ENCODE data around the gene AIRE. TPM values are rescaled to one million over a fixed set of nuclear protein-coding genes. Genes with fewer than 3 reads are reported as not detected.
"Not testable (repeated sequence)": the region's sequence is repeated elsewhere in the genome, so short reads cannot be mapped to it uniquely, and the experiment has no call there.

AIRE gene
- not detected in 2 replicates for total RNA-seq

DNA sequence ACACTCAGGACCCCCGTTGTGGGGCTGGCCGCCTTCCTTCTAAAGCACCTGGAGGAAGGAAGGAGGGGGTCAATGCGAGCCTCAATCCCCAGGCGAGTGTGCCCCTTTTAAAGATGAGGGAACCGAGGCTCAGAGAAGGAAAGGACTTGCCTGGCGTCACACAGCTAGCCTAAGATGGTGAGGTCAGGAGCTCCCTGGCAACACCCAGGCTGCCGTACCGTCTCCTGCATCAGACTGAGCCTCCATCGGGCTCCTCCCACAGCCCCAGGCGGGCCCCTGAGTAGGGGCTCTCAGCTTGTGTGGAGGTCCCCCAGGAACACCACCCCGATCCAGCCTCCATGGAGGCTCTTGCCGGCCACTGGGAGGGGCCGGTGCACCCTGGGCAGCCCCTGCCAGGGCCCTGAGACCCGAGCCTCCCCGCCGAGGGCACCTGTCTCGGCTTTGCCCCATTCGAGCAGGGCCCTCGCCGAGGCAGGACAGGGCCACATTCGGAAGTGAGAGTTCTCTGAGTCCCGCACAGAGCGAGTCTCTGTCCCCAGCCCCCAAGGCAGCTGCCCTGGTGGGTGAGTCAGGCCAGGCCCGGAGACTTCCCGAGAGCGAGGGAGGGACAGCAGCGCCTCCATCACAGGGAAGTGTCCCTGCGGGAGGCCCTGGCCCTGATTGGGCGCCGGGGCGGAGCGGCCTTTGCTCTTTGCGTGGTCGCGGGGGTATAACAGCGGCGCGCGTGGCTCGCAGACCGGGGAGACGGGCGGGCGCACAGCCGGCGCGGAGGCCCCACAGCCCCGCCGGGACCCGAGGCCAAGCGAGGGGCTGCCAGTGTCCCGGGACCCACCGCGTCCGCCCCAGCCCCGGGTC is at the start of gene AIRE:
TSS of gene AIRE (plus strand) at position 739 of the 855 bp plus-strand sequence. CDS start 131 bp downstream, outside the sequence.
- Mint-ChIP-seq H3K4me3 (no peak within 1 kb of the TSS), H3K4me1 (ENCODE audit: low read depth) (peaks cover 4% of the 10 kb centered on the region), H3K9me3 (no peaks in the 10 kb centered on the region), H3K36me3 (ENCODE audit: low read depth) (no peaks in the 10 kb centered on the region), H3K27me3 (ENCODE audit: insufficient read depth) (peaks cover 5% of the 10 kb centered on the region), H3K27ac (no peak within 1 kb of the TSS)
- intact Hi-C loops (cut with micrococcal nuclease), result no loop called here
- no peak for DNase-seq (ENCODE audit: low spot score)

DNA sequence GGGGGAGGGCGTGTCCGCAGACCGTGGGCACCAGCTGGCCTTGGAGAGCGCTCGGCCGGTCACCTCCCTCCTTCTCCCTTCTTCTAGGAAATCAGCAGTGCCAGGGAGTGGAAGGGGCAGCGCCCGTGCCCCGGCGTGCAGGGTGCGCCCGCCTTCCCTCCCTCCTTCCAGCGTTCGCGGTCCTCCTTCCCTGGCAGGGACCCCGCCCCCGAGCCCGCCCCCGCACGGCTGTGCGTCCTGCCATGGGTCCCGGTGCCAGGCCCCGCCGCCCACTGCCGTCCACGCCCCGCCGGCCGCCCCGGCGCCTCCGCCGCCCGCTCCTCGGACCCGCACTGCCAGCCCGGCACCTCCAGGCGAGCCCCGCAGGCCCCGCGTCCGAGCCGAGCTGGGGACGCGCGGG is 45.3 kb upstream of the AIRE start:
- H3K27me3 Mint-ChIP-seq (ENCODE audit: insufficient read depth); H3K9me3 Mint-ChIP-seq; H3K4me1 Mint-ChIP-seq (ENCODE audit: low read depth); H3K36me3 Mint-ChIP-seq (ENCODE audit: low read depth); intact Hi-C loops (cut with micrococcal nuclease); H3K4me3 Mint-ChIP-seq; DNase-seq (ENCODE audit: low spot score); H3K27ac Mint-ChIP-seq: not testable (repeated sequence)

- H3K9me3 Mint-ChIP-seq; intact Hi-C loops (cut with micrococcal nuclease); H3K27ac Mint-ChIP-seq; H3K4me3 Mint-ChIP-seq; H3K36me3 Mint-ChIP-seq (ENCODE audit: low read depth); H3K4me1 Mint-ChIP-seq (ENCODE audit: low read depth); H3K27me3 Mint-ChIP-seq (ENCODE audit: insufficient read depth); DNase-seq (ENCODE audit: low spot score): not testable (repeated sequence)
Observed at GRCh38 chr21:44240842-44241241, 44.8 kb upstream of the AIRE start, which contains the start of gene ICOSLG. TSS of gene ICOSLG (minus strand) at chr21:44240943. CDS start at chr21:44240817, 126 bp downstream.

DNA sequence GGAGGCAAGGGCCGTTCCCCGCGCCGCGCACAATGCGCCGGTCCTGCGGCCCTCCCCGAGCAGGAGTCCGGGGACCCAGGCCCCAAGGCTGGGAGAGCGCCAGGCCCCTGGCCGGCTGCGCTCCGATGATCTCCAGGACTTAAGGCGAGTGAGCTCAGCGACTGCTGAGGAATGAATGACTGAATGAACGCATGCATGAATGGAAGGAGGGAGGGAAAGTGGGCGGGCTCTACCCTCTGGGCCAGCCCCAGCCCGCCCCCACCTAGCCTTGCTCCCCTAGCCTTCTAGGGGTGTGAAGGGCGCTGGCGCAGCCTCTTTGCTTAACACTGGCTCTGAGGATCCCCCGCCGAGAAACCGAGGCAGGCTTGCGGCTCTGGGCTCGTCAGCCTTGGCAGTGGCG is 44.4 kb upstream of the AIRE start:
- intact Hi-C loops (cut with micrococcal nuclease), result not testable (repeated sequence)

DNA sequence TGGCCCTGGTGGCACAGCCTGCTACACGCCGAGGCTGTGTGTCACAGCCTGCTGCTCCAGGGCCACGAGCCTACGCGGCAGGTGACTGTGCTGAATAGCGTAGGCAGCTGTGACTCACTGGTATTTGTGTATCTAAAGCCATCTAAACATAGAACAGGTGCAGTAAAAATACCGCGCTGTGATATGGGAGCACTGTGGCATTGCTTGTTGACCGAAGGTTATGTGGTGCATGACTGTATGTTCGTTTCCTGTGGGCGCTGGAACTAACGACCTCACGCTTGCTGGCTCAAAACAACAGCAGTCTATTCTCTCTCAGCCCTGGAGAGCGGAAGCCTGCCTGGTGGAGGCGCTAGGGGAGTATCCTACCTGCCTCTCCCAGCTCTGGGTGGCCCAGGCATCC is 41.7 kb upstream of the AIRE start:
- H3K9me3 Mint-ChIP-seq; H3K27me3 Mint-ChIP-seq (ENCODE audit: insufficient read depth); DNase-seq (ENCODE audit: low spot score); intact Hi-C loops (cut with micrococcal nuclease); H3K4me1 Mint-ChIP-seq (ENCODE audit: low read depth); H3K27ac Mint-ChIP-seq; H3K4me3 Mint-ChIP-seq; H3K36me3 Mint-ChIP-seq (ENCODE audit: low read depth): not testable (repeated sequence)

More for the DNA sequence above, 44.4 kb upstream of the AIRE start:
- not testable (repeated sequence) for H3K4me3 Mint-ChIP-seq; H3K27ac Mint-ChIP-seq; DNase-seq (ENCODE audit: low spot score); H3K27me3 Mint-ChIP-seq (ENCODE audit: insufficient read depth); H3K36me3 Mint-ChIP-seq (ENCODE audit: low read depth); H3K4me1 Mint-ChIP-seq (ENCODE audit: low read depth); H3K9me3 Mint-ChIP-seq

DNA sequence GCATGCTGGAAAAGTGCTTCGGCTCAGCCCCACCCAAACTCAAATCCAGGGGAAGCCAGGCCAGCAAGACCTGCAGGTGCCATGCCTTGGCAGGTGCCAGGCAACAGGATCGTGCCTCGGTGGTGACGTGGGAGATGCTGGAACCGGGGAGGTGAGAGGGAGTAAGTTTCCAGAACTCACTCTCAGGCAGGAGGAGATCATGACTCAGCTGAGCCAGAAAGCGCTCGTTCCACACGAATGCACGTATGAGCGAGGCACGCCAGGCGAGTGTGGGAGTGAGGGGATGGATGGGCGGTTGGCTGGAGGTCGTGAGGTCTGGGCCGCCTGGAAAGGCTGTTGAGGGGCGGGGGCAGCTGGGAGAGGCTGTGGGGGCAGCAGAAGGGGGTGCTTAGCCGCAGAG is 37.8 kb upstream of the AIRE start:
- H3K9me3 Mint-ChIP-seq; H3K4me1 Mint-ChIP-seq (ENCODE audit: low read depth); intact Hi-C loops (cut with micrococcal nuclease); H3K4me3 Mint-ChIP-seq; DNase-seq (ENCODE audit: low spot score); H3K27ac Mint-ChIP-seq; H3K36me3 Mint-ChIP-seq (ENCODE audit: low read depth); H3K27me3 Mint-ChIP-seq (ENCODE audit: insufficient read depth): not testable (repeated sequence)

DNA sequence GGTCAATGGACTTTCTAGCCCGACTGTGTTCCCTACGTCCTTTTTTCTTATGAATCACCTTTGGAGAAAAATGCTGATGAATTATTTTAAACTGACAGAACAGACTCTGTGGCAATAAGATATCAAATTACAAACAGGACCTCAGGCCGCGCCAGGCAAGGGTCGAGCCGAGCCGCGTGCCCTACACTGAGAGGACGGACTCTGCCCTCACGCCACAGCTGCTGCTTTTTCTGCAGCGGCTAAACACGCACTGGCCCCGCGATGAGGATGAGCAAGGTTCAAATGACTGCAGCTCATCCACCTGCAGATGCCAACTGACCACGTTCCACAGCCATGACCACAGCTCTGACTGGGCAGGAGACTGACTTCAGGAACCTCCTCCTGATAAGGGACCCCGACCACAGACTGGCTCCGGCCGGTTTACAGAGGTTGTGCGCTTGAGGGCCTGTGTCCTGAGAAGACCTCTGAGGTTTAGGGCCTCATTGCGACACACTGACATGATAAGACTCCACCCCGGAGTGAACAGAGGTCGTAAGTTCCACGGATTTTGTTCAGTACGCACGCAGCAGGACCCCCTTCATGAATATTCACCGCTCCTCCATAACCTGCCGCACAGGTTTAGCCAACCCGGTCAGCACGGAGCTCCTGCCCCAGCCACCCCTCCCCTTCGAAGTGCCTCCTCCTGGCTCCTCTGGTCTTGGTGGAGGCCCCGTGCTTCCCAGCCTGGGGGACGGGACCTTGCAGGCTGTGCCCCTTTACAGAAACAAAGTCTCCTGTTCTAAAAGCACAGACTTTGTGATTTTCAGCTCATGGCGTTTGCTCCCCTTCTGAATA is 36.3 kb upstream of the AIRE start:
- H3K4me3 Mint-ChIP-seq; H3K4me1 Mint-ChIP-seq (ENCODE audit: low read depth); H3K9me3 Mint-ChIP-seq; H3K27me3 Mint-ChIP-seq (ENCODE audit: insufficient read depth); H3K27ac Mint-ChIP-seq; DNase-seq (ENCODE audit: low spot score); H3K36me3 Mint-ChIP-seq (ENCODE audit: low read depth); intact Hi-C loops (cut with micrococcal nuclease): not testable (repeated sequence)

DNA sequence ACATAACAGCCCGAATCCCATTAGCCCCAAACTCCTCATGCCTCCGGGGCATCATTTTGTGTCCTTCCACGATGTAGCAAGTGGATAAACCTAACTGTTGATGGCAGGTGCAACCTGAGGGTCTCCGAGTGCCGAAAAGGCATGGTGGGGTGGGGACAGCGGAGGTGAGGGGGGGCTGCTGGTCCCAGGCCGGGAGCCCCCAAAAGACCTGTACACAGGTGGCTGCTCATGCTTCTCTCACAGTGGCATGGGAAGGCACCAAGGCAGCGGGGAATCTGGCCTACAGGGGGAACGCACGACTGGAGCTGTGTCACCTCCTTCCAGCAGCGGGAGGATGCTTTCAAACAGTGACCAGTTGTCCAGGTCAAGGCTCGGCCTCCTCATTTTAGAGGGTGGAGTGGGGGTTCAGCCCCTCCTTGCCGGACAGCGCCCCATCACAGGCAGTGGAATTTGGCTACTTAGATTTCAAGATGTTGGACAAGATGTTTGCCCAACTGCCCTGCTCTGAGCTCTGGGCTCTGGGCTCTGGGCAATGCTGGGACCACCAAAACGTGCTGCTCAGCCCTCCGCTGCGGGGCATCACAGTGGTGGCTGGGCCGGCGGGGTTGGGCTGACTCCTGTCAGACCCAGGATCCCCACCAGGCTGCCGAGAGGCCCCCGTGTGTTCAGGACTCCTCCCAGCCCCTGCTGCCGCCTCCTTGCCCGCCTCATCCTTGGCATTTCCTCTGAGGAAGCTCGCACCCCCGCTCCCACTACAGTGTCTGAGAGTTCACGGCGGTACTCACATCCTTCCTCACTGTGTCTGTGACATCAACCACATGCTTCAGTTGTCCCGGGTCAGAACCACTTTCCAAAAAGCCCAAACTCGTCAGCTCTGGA is 31.6 kb upstream of the AIRE start:
- no peak for DNase-seq (ENCODE audit: low spot score)
- Mint-ChIP-seq H3K27me3 (ENCODE audit: insufficient read depth) (peaks cover 6% of the 10 kb centered on the region), H3K9me3 (no peaks in the 10 kb centered on the region), H3K27ac (no peak overlapping the region), H3K4me3 (no peak overlapping the region), H3K4me1 (ENCODE audit: low read depth) (no peaks in the 10 kb centered on the region), H3K36me3 (ENCODE audit: low read depth) (no peaks in the 10 kb centered on the region)
- intact Hi-C loops (cut with micrococcal nuclease), result no loop called here

- Mint-ChIP-seq H3K27me3 (ENCODE audit: insufficient read depth) (peaks cover 6% of the 10 kb centered on the region), H3K27ac (no peak overlapping the region), H3K4me1 (ENCODE audit: low read depth) (no peaks in the 10 kb centered on the region), H3K36me3 (ENCODE audit: low read depth) (no peaks in the 10 kb centered on the region), H3K4me3 (no peak overlapping the region), H3K9me3 (no peaks in the 10 kb centered on the region)
- intact Hi-C loops (cut with micrococcal nuclease), result no loop called here
- no peak for DNase-seq (ENCODE audit: low spot score)
Observed at GRCh38 chr21:44255511-44255981, 30.1 kb upstream of the AIRE start.

GRCh38 chr21:44258056-44258725 is 27.5 kb upstream of the AIRE start:
- intact Hi-C loops (cut with micrococcal nuclease), result no loop called here
- Mint-ChIP-seq H3K27me3 (ENCODE audit: insufficient read depth) (peaks cover 6% of the 10 kb centered on the region), H3K27ac (no peak overlapping the region), H3K36me3 (ENCODE audit: low read depth) (no peaks in the 10 kb centered on the region), H3K4me3 (no peak overlapping the region), H3K4me1 (ENCODE audit: low read depth) (no peaks in the 10 kb centered on the region), H3K9me3 (no peaks in the 10 kb centered on the region)
- no peak for DNase-seq (ENCODE audit: low spot score)

DNA sequence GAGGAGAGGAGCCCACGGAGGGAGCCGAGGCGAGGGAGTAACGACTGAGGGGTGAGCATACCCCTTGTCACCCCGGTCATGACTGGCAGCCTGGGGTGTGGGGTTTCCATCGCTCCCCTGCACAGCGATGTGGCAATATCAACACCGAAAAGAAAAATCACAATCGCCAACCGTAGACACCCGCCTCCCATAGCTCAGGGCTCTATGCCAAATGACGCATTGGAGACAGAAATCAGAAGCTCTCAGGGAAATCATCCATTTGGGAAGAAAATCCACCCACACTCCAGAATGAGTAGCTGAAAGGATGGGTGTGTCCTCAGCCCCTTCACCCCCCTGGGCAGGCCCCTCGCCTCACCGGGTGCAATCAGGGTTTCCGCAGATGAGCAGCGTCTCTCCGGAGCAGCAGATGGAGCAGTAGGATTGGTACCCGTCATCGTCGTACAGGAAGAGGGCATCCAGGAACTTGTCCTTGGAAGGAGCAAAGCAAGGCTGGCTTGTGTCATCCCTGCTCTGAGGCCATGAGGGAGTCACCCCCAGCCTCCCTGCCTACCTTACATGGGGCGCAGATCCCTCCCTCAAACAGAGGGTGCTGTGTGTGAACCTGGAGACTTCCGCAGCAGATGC is 26.5 kb upstream of the AIRE start:
- H3K9me3 Mint-ChIP-seq, result no peaks in the 10 kb centered on the region
- intact Hi-C loops (cut with micrococcal nuclease), result no loop called here
- no peak overlapping the region for H3K27ac Mint-ChIP-seq
- no peaks in the 10 kb centered on the region for H3K36me3 Mint-ChIP-seq (ENCODE audit: low read depth)
- no peak overlapping the region for H3K4me3 Mint-ChIP-seq
- H3K27me3 Mint-ChIP-seq (ENCODE audit: insufficient read depth), result peaks cover 6% of the 10 kb centered on the region
- no peaks in the 10 kb centered on the region for H3K4me1 Mint-ChIP-seq (ENCODE audit: low read depth)
- DNase-seq (ENCODE audit: low spot score), result no peak

- no peak for DNase-seq (ENCODE audit: low spot score)
- Mint-ChIP-seq H3K27ac (no peak overlapping the region), H3K4me3 (no peak overlapping the region), H3K27me3 (ENCODE audit: insufficient read depth) (peaks cover 2% of the 10 kb centered on the region), H3K4me1 (ENCODE audit: low read depth) (no peaks in the 10 kb centered on the region), H3K9me3 (no peaks in the 10 kb centered on the region), H3K36me3 (ENCODE audit: low read depth) (no peaks in the 10 kb centered on the region)
- intact Hi-C loops (cut with micrococcal nuclease), result no loop called here
Observed at GRCh38 chr21:44260066-44260465, 25.6 kb upstream of the AIRE start.
